SK-N-SH (cell line): ENCODE data around the gene MRFAP1L1. TPM values are rescaled to one million over a fixed set of nuclear protein-coding genes. Genes with fewer than 3 reads are reported as not detected.

ENCODE experiments used
- CTCF ChIA-PET: fragments of 300-600, 350-600 bp; formaldehyde crosslinking; extraction: SDS; loops from one replicate; lab custom pipeline; 2021; lab: Yijun Ruan, JAX
- POLR2A ChIA-PET: fragments of 350-600 bp; sonication (Branson Sonifier 250); formaldehyde crosslinking; extraction: SDS; loops from one replicate; lab custom pipeline; 2020; ENCODE audit warnings: antibody characterized with exemption, inconsistent platforms; lab: Yijun Ruan, JAX
- DNase-seq: peaks from one replicate; pipeline ENCODE4 v3.0.0; 2012
- H2AFZ ChIP-seq: fragments of 200-600 bp; sonication (generic); 2 replicates; pipeline ENCODE4 v1.8.1; 2016; ENCODE audit warnings: antibody characterized with exemption, mild to moderate bottlenecking, low read depth
- H3F3A ChIP-seq: fragments of 200-600 bp; sonication (generic); replicated peaks from 2 replicates; pipeline ENCODE3; 2016; ENCODE audit warnings: antibody characterized with exemption, mild to moderate bottlenecking; ENCODE audit not compliant: insufficient read depth
- H3K27ac ChIP-seq, 2 experiments: fragments of 200-500 bp in 1 of 2; fragments of 200-600 bp in 1 of 2; sonication (Bioruptor generic) in 1 of 2; sonication (generic), shearing (Covaris generic) in 1 of 2; 2 replicates each; pipeline versions ENCODE4 v1.5.1 to v1.6.1; 2014 to 2016; ENCODE audit warnings: low read depth in 2 of 2, inconsistent platforms in 1 of 2, low read length in 1 of 2, mild to moderate bottlenecking in 1 of 2, mixed read lengths in 1 of 2
- H3K27me3 ChIP-seq: fragments of 200-600 bp; sonication (generic), shearing (Covaris generic); 2 replicates; pipeline ENCODE4 v1.6.1; 2016; ENCODE audit warnings: mixed run types; ENCODE audit not compliant: insufficient read depth
- H3K36me3 ChIP-seq, 2 experiments: fragments of 200-500 bp in 1 of 2; fragments of 200-600 bp in 1 of 2; sonication (Bioruptor generic) in 1 of 2; sonication (generic) in 1 of 2; replicated peaks in 1 of 2; 2 replicates each; pipeline versions ENCODE3 to v1.5.1; 2014 to 2016; ENCODE audit warnings: low read length in 1 of 2, mild to moderate bottlenecking in 1 of 2; ENCODE audit not compliant: insufficient read depth in 2 of 2, control insufficient read depth in 1 of 2
- H3K4me1 ChIP-seq, 2 experiments: fragments of 200-500 bp in 1 of 2; fragments of 200-600 bp in 1 of 2; sonication (Bioruptor generic) in 1 of 2; sonication (generic), shearing (Covaris generic) in 1 of 2; 2 replicates each; pipeline versions ENCODE4 v1.5.1 to v1.6.1; 2014 to 2016; ENCODE audit warnings: low read depth in 1 of 2, low read length in 1 of 2, mixed run types in 1 of 2; ENCODE audit not compliant: insufficient read depth in 2 of 2, control insufficient read depth in 1 of 2
- H3K4me2 ChIP-seq: fragments of 200-600 bp; sonication (generic), shearing (Covaris generic); 2 replicates; pipeline ENCODE4 v1.6.1; 2017; ENCODE audit warnings: mixed run types
- H3K4me3 ChIP-seq, 2 experiments: fragments of 200-500 bp in 1 of 2; fragments of 200-600 bp in 1 of 2; sonication (Bioruptor generic) in 1 of 2; sonication (generic), shearing (Covaris generic) in 1 of 2; 2 replicates each; pipeline versions ENCODE4 v1.5.1 to v1.8.1; 2014 to 2016; ENCODE audit warnings: low read depth in 2 of 2, inconsistent platforms in 1 of 2, low read length in 1 of 2, mild to moderate bottlenecking in 1 of 2, mixed read lengths in 1 of 2, moderate library complexity in 1 of 2
- H3K79me2 ChIP-seq: fragments of 200-600 bp; sonication (generic); 2 replicates; pipeline ENCODE4 v1.8.1; 2017; ENCODE audit warnings: mild to moderate bottlenecking; ENCODE audit not compliant: insufficient read depth
- H3K9ac ChIP-seq: fragments of 200-600 bp; sonication (generic); 2 replicates; pipeline ENCODE4 v1.6.1; 2017; ENCODE audit warnings: mixed run types
- H3K9me2 ChIP-seq: fragments of 200-600 bp; sonication (generic); 2 replicates; pipeline ENCODE4 v1.6.1; 2017; ENCODE audit warnings: mixed run types
- H3K9me3 ChIP-seq: fragments of 200-600 bp; sonication (generic); 2 replicates; pipeline ENCODE4 v1.6.1; 2017; ENCODE audit warnings: mixed run types, mild to moderate bottlenecking, moderate library complexity
- H4K20me1 ChIP-seq: fragments of 200-600 bp; sonication (generic); 2 replicates; pipeline ENCODE4 v1.6.1; 2017; ENCODE audit warnings: mild to moderate bottlenecking, mixed run types; ENCODE audit not compliant: insufficient read depth
- EP300 ChIP-seq, 2 experiments: IDR thresholded peaks; 2 replicates each; pipeline versions ENCODE4 v1.4.0 to v1.6.1; 2012; ENCODE audit warnings: borderline replicate concordance in 1 of 2, low read depth in 1 of 2, low read length in 1 of 2
- FOXJ3 ChIP-seq: sonication (generic); formaldehyde crosslinking; IDR thresholded peaks from 2 replicates; pipeline ENCODE4 v1.5.1; 2020; ENCODE audit warnings: mild to moderate bottlenecking, missing genetic modification reagents
- GABPA ChIP-seq: IDR thresholded peaks from 2 replicates; pipeline ENCODE4 v1.4.0; 2012; ENCODE audit warnings: low read depth, mild to moderate bottlenecking
- IRF3 ChIP-seq: fragments of 150-350 bp; IDR thresholded peaks from 2 replicates; pipeline ENCODE4 v1.6.1; 2016; ENCODE audit warnings: mild to moderate bottlenecking, low read depth, low read length
- JUND ChIP-seq: IDR thresholded peaks from 2 replicates; pipeline ENCODE4 v1.4.0; 2012
- MXI1 ChIP-seq: IDR thresholded peaks from 2 replicates; pipeline ENCODE4 v1.6.1; 2012; ENCODE audit warnings: mild to moderate bottlenecking, low read depth, low read length, improper control_type of control experiment
- NFIC ChIP-seq: IDR thresholded peaks from 2 replicates; pipeline ENCODE4 v1.4.0; 2012; ENCODE audit warnings: borderline replicate concordance
- SIN3A ChIP-seq: IDR thresholded peaks from 2 replicates; pipeline ENCODE4 v1.6.1; 2012; ENCODE audit warnings: low read depth, mild to moderate bottlenecking, low read length, moderate library complexity, borderline replicate concordance
- SMC3 ChIP-seq: IDR thresholded peaks from 2 replicates; pipeline ENCODE4 v1.6.1; 2012; ENCODE audit warnings: low read depth, low read length, improper control_type of control experiment
- TAF1 ChIP-seq: IDR thresholded peaks from 2 replicates; pipeline ENCODE4 v1.6.1; 2012; ENCODE audit warnings: low read depth, mild to moderate bottlenecking, low read length, moderate library complexity, borderline replicate concordance
- USF1 ChIP-seq: IDR thresholded peaks from 2 replicates; pipeline ENCODE4 v1.4.0; 2012; ENCODE audit warnings: low read depth, borderline replicate concordance
- YY1 ChIP-seq: IDR thresholded peaks from 2 replicates; pipeline ENCODE4 v1.4.0; 2012; ENCODE audit warnings: low read depth, mild to moderate bottlenecking
- WGBS: methylation state at CpG from one replicate; pipeline ENCODE4 v1.1.6; 2017; ENCODE audit warnings: low lambda C conversion rate; 5-methylcytosine and 5-hydroxymethylcytosine counted together
- polyA plus RNA-seq, 3 experiments: library from polyadenylated mRNA; depleted of rRNA; stranded (reverse); fragments of >200 nt; gene quantifications; 2 replicates each; pipeline ENCODE4 v1.2.3, GENCODE V29; 2012
- TF ChIP-seq, protein P1 (sequence below): IDR thresholded peaks from 2 replicates; pipeline ENCODE4 v1.6.1; 2012; ENCODE audit warnings: mild to moderate bottlenecking, low read depth, low read length, moderate library complexity
- TF ChIP-seq, protein P2 (sequence below): fragments of 150-350 bp; IDR thresholded peaks from 2 replicates; pipeline ENCODE4 v1.6.1; 2017; ENCODE audit warnings: antibody characterized with exemption, low read length, low read depth, borderline replicate concordance

Gene MRFAP1L1
- polyA plus RNA-seq, 1 of the 3 experiments (the other 2 are of a cell fraction) = 60.3 TPM

GRCh38 chr4:6748286-6748685, 38.6 kb upstream of the MRFAP1L1 start (continued):
- TF ChIP-seq, protein P1, sequence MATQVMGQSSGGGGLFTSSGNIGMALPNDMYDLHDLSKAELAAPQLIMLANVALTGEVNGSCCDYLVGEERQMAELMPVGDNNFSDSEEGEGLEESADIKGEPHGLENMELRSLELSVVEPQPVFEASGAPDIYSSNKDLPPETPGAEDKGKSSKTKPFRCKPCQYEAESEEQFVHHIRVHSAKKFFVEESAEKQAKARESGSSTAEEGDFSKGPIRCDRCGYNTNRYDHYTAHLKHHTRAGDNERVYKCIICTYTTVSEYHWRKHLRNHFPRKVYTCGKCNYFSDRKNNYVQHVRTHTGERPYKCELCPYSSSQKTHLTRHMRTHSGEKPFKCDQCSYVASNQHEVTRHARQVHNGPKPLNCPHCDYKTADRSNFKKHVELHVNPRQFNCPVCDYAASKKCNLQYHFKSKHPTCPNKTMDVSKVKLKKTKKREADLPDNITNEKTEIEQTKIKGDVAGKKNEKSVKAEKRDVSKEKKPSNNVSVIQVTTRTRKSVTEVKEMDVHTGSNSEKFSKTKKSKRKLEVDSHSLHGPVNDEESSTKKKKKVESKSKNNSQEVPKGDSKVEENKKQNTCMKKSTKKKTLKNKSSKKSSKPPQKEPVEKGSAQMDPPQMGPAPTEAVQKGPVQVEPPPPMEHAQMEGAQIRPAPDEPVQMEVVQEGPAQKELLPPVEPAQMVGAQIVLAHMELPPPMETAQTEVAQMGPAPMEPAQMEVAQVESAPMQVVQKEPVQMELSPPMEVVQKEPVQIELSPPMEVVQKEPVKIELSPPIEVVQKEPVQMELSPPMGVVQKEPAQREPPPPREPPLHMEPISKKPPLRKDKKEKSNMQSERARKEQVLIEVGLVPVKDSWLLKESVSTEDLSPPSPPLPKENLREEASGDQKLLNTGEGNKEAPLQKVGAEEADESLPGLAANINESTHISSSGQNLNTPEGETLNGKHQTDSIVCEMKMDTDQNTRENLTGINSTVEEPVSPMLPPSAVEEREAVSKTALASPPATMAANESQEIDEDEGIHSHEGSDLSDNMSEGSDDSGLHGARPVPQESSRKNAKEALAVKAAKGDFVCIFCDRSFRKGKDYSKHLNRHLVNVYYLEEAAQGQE = no peak
- TF ChIP-seq NFIC = no peak
- TF ChIP-seq, all 33 proteins: peak for 0

DNA sequence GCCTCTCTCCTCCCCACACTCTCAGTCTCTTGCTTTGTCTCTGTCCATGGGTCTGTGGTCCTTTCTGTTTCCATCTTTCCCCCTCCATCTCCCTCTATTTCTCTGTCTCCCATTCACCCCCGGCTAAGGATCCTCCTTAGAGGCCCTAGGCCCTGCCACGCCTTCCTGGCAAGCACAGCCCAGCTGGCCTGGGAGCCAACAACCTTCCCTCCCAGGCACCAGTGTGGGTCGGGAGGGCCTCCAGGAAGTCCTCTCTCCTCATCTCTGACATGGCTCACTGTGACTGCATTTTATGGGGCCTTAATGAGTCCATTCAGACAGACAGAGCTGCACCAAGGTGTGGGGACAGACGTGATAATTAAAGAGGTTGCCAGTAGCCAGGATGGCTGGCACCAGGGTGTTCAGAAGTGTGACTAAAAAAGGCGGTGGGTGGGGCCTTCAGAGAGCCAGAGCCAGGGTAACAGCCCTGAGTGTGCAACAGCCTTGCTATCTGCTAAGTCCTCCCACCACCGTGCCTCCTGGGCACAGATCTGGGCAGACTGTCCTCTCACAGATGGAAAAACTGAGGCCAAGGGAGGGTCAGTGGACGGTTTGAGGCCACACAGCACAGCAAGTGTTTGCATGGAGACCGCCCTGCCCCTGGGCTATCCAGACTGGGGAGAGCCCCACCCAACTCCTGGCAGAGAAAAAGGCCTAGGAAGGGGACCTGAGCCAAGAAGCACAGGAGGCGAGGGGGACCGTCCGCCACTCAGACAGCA, 37.8 kb upstream of the MRFAP1L1 start:
- Histone ChIP-seq H3K4me3 (no peak overlapping the region), H3F3A (no peaks in the 10 kb centered on the region), H3K4me2 (no peak overlapping the region), H3K27ac (no peak overlapping the region), H3K4me1 (peaks cover 0 to 6% of the 10 kb centered on the region in 2 experiments; a peak in 1 of 4 replicates), H3K9me2 (no peaks in the 10 kb centered on the region), H3K36me3 (no peaks in the 10 kb centered on the region), H4K20me1 (no peaks in the 10 kb centered on the region), H3K79me2 (no peaks in the 10 kb centered on the region), H3K9me3 (no peaks in the 10 kb centered on the region), H3K27me3 (no peaks in the 10 kb centered on the region), H2AFZ (no peak overlapping the region), H3K9ac (no peak overlapping the region)
- TF ChIP-seq SIN3A = no peak
- TF ChIP-seq, protein P2, sequence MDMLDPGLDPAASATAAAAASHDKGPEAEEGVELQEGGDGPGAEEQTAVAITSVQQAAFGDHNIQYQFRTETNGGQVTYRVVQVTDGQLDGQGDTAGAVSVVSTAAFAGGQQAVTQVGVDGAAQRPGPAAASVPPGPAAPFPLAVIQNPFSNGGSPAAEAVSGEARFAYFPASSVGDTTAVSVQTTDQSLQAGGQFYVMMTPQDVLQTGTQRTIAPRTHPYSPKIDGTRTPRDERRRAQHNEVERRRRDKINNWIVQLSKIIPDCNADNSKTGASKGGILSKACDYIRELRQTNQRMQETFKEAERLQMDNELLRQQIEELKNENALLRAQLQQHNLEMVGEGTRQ = no peak
- no peak for TF ChIP-seq IRF3
- TF ChIP-seq GABPA = no peak
- TF ChIP-seq TAF1 = no peak
- no peak for TF ChIP-seq YY1
- TF ChIP-seq JUND = no peak
- no peak for TF ChIP-seq EP300 (IDR thresholded peaks at IDR 0.05; ENCODE audit: borderline replicate concordance in 1 of 2, low read depth in 1 of 2, low read length in 1 of 2)
- TF ChIP-seq USF1 = no peak
- TF ChIP-seq FOXJ3 = no peak
- TF ChIP-seq SMC3 = no peak
- TF ChIP-seq MXI1 = no peak
- DNase-seq = no peak
- 59% methylated on average over 7 of the region's 11 CpGs for WGBS
- ChIA-PET POLR2A (no interaction called here), CTCF (interaction anchor here (1.7 kb wide), 1 partner anchor 27 kb away, joined by 5 read pairs; no protein-coding TSS in a partner anchor)
